CD4-positive, alpha-beta T cell treated with Interferon alpha-2 for 1 hour (primary cell): ENCODE measurements around the gene KLHL15.
"Not testable (repeated sequence)": the region's sequence is repeated elsewhere in the genome, so short reads cannot be mapped to it uniquely, and the experiment has no call there.

Experiments
- DNase-seq, 2 donors: peaks; one replicate each; pipeline ENCODE4 v3.0.0-alpha.2; 2020 to 2022

Gene KLHL15, protein sequence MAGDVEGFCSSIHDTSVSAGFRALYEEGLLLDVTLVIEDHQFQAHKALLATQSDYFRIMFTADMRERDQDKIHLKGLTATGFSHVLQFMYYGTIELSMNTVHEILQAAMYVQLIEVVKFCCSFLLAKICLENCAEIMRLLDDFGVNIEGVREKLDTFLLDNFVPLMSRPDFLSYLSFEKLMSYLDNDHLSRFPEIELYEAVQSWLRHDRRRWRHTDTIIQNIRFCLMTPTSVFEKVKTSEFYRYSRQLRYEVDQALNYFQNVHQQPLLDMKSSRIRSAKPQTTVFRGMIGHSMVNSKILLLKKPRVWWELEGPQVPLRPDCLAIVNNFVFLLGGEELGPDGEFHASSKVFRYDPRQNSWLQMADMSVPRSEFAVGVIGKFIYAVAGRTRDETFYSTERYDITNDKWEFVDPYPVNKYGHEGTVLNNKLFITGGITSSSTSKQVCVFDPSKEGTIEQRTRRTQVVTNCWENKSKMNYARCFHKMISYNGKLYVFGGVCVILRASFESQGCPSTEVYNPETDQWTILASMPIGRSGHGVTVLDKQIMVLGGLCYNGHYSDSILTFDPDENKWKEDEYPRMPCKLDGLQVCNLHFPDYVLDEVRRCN

DNA sequence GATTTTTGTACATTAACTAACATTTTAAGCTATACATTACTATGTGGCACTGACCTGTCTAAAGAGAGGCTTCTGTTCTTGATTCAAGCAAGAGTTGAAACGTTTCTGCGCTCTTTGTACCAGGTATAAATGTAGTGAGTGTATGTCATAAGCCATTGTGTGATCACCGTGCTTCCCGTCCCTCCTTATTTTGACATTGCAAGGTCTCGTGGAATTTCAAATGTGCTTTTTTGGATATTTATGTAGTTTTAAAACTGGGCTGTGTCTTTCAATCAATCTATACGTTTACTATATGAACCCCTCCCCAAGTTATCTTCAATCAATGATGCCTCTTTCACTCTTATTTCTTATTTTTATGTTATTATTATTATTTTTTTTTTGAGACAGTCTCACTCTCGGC, at the start of gene KLHL15:
Gene KLHL15 (minus strand): TSS at position 101 of the 400 bp plus-strand sequence. CDS start 20,493 bp downstream, outside the sequence.
- DNase-seq: no peak

DNA sequence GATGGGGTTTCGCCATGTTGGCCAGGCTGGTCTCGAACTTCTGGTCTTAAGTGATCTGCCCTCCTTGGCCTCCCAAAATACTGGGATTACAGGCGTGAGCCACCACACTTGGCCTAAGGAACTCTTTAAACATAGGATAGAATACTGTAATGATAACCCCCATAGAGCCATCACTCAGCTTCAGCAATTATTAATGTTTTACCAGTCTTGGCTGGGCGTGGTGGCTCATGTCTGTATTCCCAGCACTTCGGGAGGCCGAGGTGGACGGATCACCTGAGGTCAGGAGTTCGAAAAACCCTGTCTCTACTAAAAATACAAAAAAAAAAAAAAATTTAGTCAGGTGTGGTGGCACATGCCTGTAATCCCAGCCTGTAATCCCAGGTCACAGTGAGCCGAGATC, 42.9 kb upstream of the KLHL15 start:
- no peak for DNase-seq

GRCh38 chrX:24063488-24063887, 36.5 kb upstream of the KLHL15 start:
- no peak for DNase-seq

DNA sequence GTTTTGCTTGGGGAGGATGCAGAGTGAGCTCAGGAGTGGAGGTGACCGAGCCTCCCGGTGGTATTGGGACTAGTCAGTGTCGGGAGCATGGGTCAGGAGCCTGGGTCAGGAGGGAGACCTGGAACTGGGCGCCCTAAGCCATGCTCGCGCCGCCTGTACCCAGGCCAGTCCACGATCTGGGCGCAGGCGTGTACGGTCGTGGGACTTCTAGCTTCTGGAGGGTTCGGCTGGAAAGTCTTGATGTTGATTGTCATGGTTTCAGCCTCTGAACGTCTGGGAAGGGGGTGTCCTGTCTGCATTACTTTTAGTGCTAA, 28.0 kb upstream of the KLHL15 start:
- DNase-seq: no peak

GRCh38 chrX:24054182-24055042, 27.4 kb upstream of the KLHL15 start, which contains the start of gene EIF2S3:
EIF2S3 (plus strand) TSS chrX:24054956; CDS start chrX:24054969, 13 bp downstream.
- DNase-seq: peak; percentile 91 to 94

- not testable (repeated sequence) for DNase-seq
Observed at GRCh38 chrX:24050522-24051318, 23.7 kb upstream of the KLHL15 start.

DNA sequence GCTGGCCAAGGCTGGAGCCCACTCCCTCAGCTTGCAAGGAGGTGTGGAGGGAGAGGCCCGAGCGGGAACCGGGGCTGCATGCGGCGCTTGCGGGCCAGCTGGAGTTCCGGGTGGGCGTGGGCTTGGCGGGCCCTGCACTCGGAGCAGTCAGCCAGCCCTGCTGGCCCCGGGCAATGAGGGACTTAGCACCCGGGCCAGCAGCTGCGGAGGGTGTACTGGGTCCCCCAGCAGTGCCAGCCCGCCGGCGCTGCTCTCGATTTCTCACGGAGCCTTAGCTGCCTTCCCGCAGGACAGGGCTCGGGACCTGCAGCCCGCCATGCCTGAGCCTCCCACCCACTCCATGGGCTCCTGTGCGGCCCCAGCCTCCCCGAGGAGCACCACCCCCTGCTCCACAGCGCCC, 22.7 kb upstream of the KLHL15 start:
- not testable (repeated sequence) for DNase-seq

- DNase-seq: not testable (repeated sequence)
Observed at GRCh38 chrX:24046060-24046459, 19.1 kb upstream of the KLHL15 start.

DNA sequence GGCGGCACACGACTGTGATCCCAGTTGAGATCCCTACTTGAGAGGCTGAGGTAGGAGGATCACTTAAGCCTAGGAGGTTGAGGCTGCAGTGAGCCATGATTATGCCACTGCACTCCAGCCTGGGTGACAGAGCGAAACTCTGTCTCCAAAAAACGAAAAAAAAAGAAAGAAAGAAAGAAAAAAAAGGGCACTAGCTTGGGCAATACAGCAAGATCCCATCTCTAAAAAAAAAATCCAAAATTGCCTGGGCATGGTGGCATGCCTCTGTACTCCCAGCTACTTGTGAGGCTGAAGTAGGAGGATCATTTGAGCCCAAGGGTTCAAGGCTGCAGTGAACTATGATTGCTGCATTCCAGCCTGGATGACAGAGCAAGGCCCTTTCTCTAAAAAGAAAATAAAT, 10.7 kb upstream of the KLHL15 start:
- no peak for DNase-seq

GRCh38 chrX:24034485-24034884, 7.5 kb upstream of the KLHL15 start:
- no peak for DNase-seq

DNA sequence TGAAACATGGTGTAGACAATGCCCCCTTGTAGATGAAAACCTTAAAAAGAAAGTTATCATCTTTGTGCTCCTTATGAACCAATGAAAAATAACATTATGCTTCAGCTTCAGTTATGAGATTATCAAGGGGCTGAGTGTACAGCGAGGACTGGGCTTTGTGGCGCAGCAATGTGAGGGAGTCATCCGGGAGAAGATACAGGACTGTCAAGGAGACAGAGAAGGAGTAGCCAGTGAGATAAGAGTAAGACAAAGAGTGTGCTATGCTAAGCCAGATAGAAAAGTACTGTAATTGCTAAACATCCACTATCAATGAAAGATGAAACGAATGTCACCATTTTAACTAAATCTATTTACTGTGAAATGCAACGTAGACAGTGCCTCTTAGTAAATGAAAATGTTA, 3.6 kb upstream of the KLHL15 start:
- no peak for DNase-seq

GRCh38 chrX:24027985-24028384, 999 bp upstream of the KLHL15 start:
- no peak for DNase-seq

- no peak for DNase-seq
Observed at GRCh38 chrX:24026432-24026831, 554 bp downstream of the KLHL15 start.

GRCh38 chrX:24025741-24026403, 1.1 kb downstream of the KLHL15 start:
- no peak for DNase-seq

DNA sequence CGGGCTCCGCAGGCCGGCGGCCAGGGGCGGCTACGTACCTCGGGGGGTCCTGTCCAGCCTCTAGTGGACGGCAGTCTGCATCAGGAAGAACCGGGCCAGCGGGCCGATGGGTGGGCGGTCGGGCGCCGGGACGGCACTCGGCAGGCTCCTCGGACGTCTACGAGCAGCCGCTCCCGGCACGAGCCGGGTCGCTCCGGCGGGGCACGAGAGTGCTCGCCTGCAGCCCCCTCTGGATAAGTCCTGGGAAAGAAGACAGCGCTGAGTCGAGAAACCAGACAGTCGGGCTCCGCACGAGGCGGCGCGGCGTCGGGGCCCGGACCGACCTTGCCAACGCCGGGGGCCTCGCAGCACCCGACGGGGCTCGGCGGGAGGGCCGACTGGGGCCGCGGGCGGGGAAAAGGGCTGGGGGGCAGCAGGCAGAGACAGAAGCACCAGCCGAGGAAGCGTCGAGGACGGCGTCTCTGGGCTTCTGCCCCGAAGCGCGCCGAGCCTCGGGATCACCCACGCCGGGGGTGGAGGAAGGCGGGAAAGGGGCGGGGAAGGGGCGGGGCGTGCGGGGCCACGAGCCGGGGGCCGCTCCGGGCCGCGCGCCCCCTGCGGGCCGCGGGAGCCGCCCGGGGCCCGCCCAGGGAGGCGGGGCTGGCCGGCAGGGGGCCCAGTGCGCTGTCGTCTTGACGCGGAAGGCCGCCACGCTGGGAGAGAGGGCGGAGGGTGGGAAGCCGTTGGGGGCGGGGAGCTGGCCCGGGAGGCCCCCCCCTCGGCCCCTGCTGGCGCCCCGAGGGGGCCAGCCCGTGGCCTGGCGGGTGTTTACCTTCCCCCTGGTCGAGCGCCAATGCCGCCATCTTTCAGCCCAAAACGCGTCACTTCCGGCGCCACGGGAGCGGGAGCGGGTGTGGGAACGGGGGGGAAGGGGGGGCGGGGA, 1.9 kb downstream of the KLHL15 start:
- peak; percentile 86 to 87 for DNase-seq

DNA sequence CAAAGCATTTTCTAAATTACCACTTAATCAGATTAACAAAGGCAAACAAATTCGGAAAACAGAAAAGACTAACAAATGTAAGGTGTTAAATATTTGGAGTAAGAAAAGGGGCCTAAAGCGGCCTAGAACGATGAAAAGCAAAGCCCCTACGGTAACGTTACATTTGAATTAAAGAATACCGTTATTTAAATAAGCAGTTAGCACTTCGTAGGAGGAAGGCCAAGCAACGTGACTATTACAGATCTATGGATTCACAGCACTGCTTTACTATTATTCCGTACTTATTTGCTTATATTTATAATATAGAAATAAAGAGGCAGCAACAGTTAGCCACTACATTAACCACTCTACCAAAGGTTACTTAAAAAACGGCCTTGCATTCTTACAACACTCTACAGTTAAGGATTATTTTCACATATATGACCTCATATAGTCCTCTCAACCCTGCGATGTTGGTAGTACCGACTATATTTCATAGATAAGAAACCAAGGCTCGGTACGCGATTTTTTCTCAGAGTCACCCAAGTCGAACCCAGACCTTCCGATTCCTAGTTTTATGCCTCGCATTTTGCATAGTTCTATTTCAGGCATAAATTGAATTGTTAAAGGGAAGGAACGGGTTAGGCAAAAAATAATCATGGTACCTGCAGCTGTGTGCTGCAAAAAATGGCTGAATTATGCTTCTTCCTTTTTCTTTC, 2.9 kb downstream of the KLHL15 start:
- DNase-seq: no peak

- no peak for DNase-seq
Observed at GRCh38 chrX:24023544-24023943, 3.4 kb downstream of the KLHL15 start.

- DNase-seq: no peak
Observed at GRCh38 chrX:24020306-24020876, 6.6 kb downstream of the KLHL15 start.

- peak in 1 of 2 donors; percentile 39 for DNase-seq
Observed at GRCh38 chrX:24019448-24019847, 7.5 kb downstream of the KLHL15 start.

DNA sequence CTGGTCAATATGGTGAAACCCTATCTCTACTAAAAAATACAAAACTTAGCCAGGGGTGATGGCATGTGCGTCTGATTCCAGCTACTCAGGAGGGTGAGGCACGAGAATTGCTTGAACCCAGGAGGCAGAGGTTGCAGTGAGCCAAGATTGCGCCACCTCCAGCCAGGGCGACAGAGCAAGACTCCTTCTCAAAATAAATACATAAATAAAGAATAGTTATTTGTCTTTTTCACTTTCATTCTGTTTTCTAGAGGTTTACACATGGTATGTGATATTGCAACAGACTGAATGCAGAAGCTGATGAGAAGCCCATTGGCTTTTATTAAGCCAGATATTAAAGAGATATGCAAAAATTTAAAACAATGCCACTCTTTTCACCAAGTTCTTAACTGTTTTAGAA, 8.2 kb downstream of the KLHL15 start:
- no peak for DNase-seq
